Activated T-helper 1 cell treated with anti-CD3 and anti-CD28 coated beads, Interleukin-2, amount 50 U/mL, for 16 hours (primary cell): Measurements from ENCODE around the gene ME2.
"Not testable (repeated sequence)": the region's sequence is repeated elsewhere in the genome, so short reads cannot be mapped to it uniquely, and the experiment has no call there.

ENCODE experiments used
- DNase-seq, 2 donors: peaks; one replicate each; pipeline ENCODE4 v3.0.0-alpha.2; 2020; ENCODE audit warnings: low read depth in 1 of 2, low spot score in 1 of 2

Gene ME2

GRCh38 chr18:50969448-50969847, 90.5 kb downstream of the ME2 start:
- DNase-seq: no peak

GRCh38 chr18:50970006-50970405, 91.1 kb downstream of the ME2 start:
- no peak for DNase-seq

GRCh38 chr18:50972404-50972803, 93.5 kb downstream of the ME2 start:
- not testable (repeated sequence) for DNase-seq

- DNase-seq: no peak
Observed at GRCh38 chr18:50973367-50974126, 94.6 kb downstream of the ME2 start.

- DNase-seq: no peak
Observed at GRCh38 chr18:50977037-50977760, 98.3 kb downstream of the ME2 start.

GRCh38 chr18:50981381-50981780, 102.5 kb downstream of the ME2 start:
- no peak for DNase-seq

- DNase-seq: no peak
Observed at GRCh38 chr18:50982086-50982801, 103.3 kb downstream of the ME2 start.

- no peak for DNase-seq
Observed at GRCh38 chr18:50982802-50983179, 103.9 kb downstream of the ME2 start.

- DNase-seq: no peak
Observed at GRCh38 chr18:50986360-50987087, 107.6 kb downstream of the ME2 start.

GRCh38 chr18:50987261-50987660, 108.3 kb downstream of the ME2 start:
- no peak for DNase-seq

- DNase-seq: no peak
Observed at GRCh38 chr18:50989711-50990110, 110.8 kb downstream of the ME2 start.

- DNase-seq: no peak
Observed at GRCh38 chr18:50992351-50992762, 113.4 kb downstream of the ME2 start.

GRCh38 chr18:50994031-50994430, 115.1 kb downstream of the ME2 start:
- DNase-seq: no peak

- DNase-seq: not testable (repeated sequence)
Observed at GRCh38 chr18:51003174-51003573, 124.3 kb downstream of the ME2 start.
